SH-SY5Y (cell line): ENCODE results near the gene HOXB2.

Experiments used
- GATA2 ChIP-seq: IDR thresholded peaks from 2 replicates; pipeline ENCODE4 v1.6.1; 2011; ENCODE audit warnings: mild to moderate bottlenecking, low read depth, low read length
- GATA3 ChIP-seq: IDR thresholded peaks from 2 replicates; pipeline ENCODE4 v1.6.1; 2011; ENCODE audit warnings: low read depth, mild to moderate bottlenecking, low read length, moderate library complexity

DNA sequence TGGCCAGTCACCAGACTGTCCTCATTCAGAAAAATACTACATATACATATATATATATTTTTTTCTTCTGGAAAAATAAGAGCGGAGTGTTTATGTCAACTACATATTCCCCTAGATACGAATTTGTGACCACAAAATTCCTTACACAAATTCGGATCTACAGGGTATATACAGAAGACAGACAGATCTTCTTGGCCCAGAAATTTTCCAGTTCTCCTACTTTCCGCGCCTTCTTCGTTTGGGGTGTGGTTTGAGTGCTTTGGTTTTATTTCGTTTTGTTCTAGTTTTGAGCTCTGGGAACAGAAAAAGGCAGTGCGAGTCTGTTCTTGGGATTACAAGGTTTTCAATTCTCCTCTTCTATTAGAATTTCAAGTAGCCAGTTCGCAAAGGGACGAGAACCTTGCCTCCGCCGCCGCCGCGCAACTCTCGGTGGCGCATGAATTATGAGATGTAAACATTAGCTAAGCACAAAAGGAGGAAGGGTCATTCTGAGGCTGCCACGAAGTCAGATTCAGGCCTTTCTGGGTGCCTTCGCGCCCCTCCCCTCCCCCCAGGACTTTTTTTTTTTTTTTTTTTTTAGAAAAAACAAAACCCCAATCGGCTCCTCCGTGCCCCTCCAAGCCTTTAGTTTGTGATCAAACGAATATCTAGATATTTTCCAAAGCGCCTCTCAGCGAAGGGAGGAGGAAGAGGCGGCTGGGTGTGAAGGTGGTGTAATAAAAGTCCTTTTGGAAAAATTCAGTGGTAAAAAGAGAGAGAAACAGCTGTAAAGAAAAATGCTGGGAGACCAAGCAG lies 35.0 kb upstream of the HOXB2 start:
- TF ChIP-seq GATA2 (no peak), GATA3 (no peak)
